K562 (cell line): ENCODE results near the gene NKD1. TPM values are rescaled to one million over a fixed set of nuclear protein-coding genes. Genes with fewer than 3 reads are reported as not detected.

Experiments
- ATAC-seq: fragments of 200-7000 bp; cut with Tn5 transposase; 3 replicates; pipeline ENCODE4 v1.9.1; 2020; ENCODE audit warnings: moderate library complexity
- BruUV-seq: library from RNA; stranded (reverse); fragments of 400-500 nt; replicated peaks from 2 replicates; lab custom pipeline; 2021; lab: Mats Ljungman, UMichigan
- CTCF ChIA-PET: fragments of 300-600 bp; formaldehyde crosslinking; extraction: SDS; loops from one replicate; lab custom pipeline; 2021; ENCODE audit warnings: low intra/inter-chr PET ratio; lab: Yijun Ruan, JAX
- POLR2A ChIA-PET: fragments of 300-600, 350-650 bp; sonication (Branson Sonifier 250); formaldehyde crosslinking; extraction: SDS; loops from one replicate; lab custom pipeline; 2021; ENCODE audit warnings: antibody characterized with exemption, inconsistent platforms; lab: Yijun Ruan, JAX
- DNase-seq, 4 experiments: peaks; one replicate each; pipeline versions ENCODE4 v3.0.0 to v3.0.0-alpha.2; 2011 to 2018; ENCODE audit warnings: low spot score in 3 of 4, mixed read lengths in 3 of 4; ENCODE audit errors: extremely low read depth in 1 of 4
- FAIRE-seq: peaks from 2 replicates; lab custom pipeline; 2011; peaks lifted over from hg19 to GRCh38; lab: Jason Lieb, UNC
- H2AFZ ChIP-seq: 2 replicates; pipeline ENCODE4 v1.6.0; 2011; ENCODE audit warnings: low read depth, low read length, control low read depth, inconsistent platforms
- H3K27ac ChIP-seq: fragments of 200-600 bp; 3 replicates; pipeline ENCODE4 v1.8.0; 2011; ENCODE audit warnings: low read depth, mild to moderate bottlenecking, control low read depth, inconsistent platforms, low read length, moderate library complexity, mixed read lengths; ENCODE audit errors: extremely low read depth
- H3K27me3 ChIP-seq, 2 experiments: fragments of 300-600 bp in 1 of 2; 2 replicates in 1 of 2; 3 replicates in 1 of 2; pipeline versions ENCODE4 v1.6.0 to v1.8.0; 2011; ENCODE audit warnings: inconsistent platforms in 2 of 2, low read length in 2 of 2, mild to moderate bottlenecking in 1 of 2, mixed read lengths in 1 of 2, moderate library complexity in 1 of 2; ENCODE audit not compliant: control insufficient read depth in 2 of 2, insufficient read depth in 2 of 2
- H3K36me3 ChIP-seq: fragments of 300-600 bp; 3 replicates; pipeline ENCODE4 v1.8.0; 2011; ENCODE audit warnings: mild to moderate bottlenecking, low read length, inconsistent platforms; ENCODE audit not compliant: control insufficient read depth, insufficient read depth
- H3K4me1 ChIP-seq, 2 experiments: fragments of 200-600 bp in 1 of 2; replicated peaks in 1 of 2; 2 replicates in 1 of 2; 3 replicates in 1 of 2; pipeline versions ENCODE4 v1.5.1 to v1.8.0; 2011; ENCODE audit warnings: inconsistent platforms in 2 of 2, low read length in 2 of 2, mild to moderate bottlenecking in 1 of 2, mixed read lengths in 1 of 2, moderate library complexity in 1 of 2; ENCODE audit not compliant: control insufficient read depth in 2 of 2, insufficient read depth in 2 of 2
- H3K4me2 ChIP-seq: 2 replicates; pipeline ENCODE4 v1.6.1; 2011; ENCODE audit warnings: low read length, control low read depth, inconsistent platforms, mixed read lengths; ENCODE audit not compliant: insufficient read depth
- H3K4me3 ChIP-seq: fragments of 200-600 bp; sonication (generic), shearing (Covaris generic); 2 replicates; pipeline ENCODE4 v1.5.1; 2016; ENCODE audit warnings: control low read depth, inconsistent platforms
- H3K79me2 ChIP-seq: fragments of 200-600 bp; 3 replicates; pipeline ENCODE4 v1.8.0; 2011; ENCODE audit warnings: low read length, inconsistent platforms; ENCODE audit not compliant: control insufficient read depth, insufficient read depth
- H3K9ac ChIP-seq, 2 experiments: 2 replicates each; pipeline versions ENCODE4 v1.6.0 to v1.6.1; 2011; ENCODE audit warnings: low read depth in 2 of 2, low read length in 2 of 2, control low read depth in 1 of 2, inconsistent platforms in 1 of 2, mild to moderate bottlenecking in 1 of 2, mixed read lengths in 1 of 2; ENCODE audit not compliant: insufficient read depth in 1 of 2
- H3K9me1 ChIP-seq: one replicate; pipeline ENCODE4 v1.6.0; 2011; ENCODE audit warnings: inconsistent platforms, mild to moderate bottlenecking, low read length, moderate library complexity; ENCODE audit not compliant: control insufficient read depth, insufficient read depth
- H3K9me3 ChIP-seq: replicated peaks from 2 replicates; pipeline ENCODE4 v1.5.1; 2011; ENCODE audit warnings: low read depth, low read length, inconsistent platforms; ENCODE audit not compliant: control insufficient read depth, insufficient read depth
- H4K20me1 ChIP-seq: replicated peaks from 2 replicates; pipeline ENCODE4 v1.6.1; 2011; ENCODE audit warnings: low read length, inconsistent platforms, mixed read lengths; ENCODE audit not compliant: control insufficient read depth, insufficient read depth
- FOS ChIP-seq: IDR thresholded peaks from 3 replicates; pipeline ENCODE4 v1.6.1; 2011; ENCODE audit not compliant: insufficient read length; ENCODE audit errors: extremely low read depth
- HDAC1 ChIP-seq, 2 experiments: fragments of 450-650 bp; IDR thresholded peaks; 2 replicates each; pipeline ENCODE4 v1.6.1; 2016 to 2017; ENCODE audit warnings: inconsistent platforms in 1 of 2, mild to moderate bottlenecking in 1 of 2, moderate library complexity in 1 of 2
- MECOM ChIP-seq: fragments of 250-450 bp; sonication (Bioruptor Pico); IDR thresholded peaks from 2 replicates; pipeline ENCODE4 v1.8.0; 2022; ENCODE audit warnings: inconsistent platforms
- MTF1 ChIP-seq: fragments of 250-450 bp; sonication (Bioruptor Pico); IDR thresholded peaks from 2 replicates; pipeline ENCODE4 v1.9.0; 2021; ENCODE audit warnings: moderate library complexity, mild to moderate bottlenecking, inconsistent platforms, borderline replicate concordance
- NCOA4 ChIP-seq: fragments of 450-650 bp; IDR thresholded peaks from 2 replicates; pipeline ENCODE4 v1.6.1; 2018; ENCODE audit warnings: mild to moderate bottlenecking; ENCODE audit not compliant: partially characterized antibody
- POLR2H ChIP-seq: IDR thresholded peaks from 2 replicates; pipeline ENCODE4 v1.6.1; 2016; ENCODE audit warnings: missing genetic modification characterization, low read depth, mild to moderate bottlenecking, control low read depth, missing compliant biosample characterization, moderate library complexity
- RAD21 ChIP-seq, 2 experiments: fragments of 250-450 bp in 1 of 2; fragments of 450-650 bp in 1 of 2; sonication (Bioruptor Pico) in 1 of 2; formaldehyde crosslinking in 1 of 2; IDR thresholded peaks in 1 of 2; conservative IDR thresholded peaks in 1 of 2; 2 replicates each; pipeline versions ENCODE4 v1.4.0 to v1.8.0; 2020 to 2022; ENCODE audit warnings: mild to moderate bottlenecking in 2 of 2, moderate library complexity in 1 of 2
- THRAP3 ChIP-seq: fragments of 450-650 bp; IDR thresholded peaks from 2 replicates; pipeline ENCODE4 v1.6.1; 2016; ENCODE audit warnings: mild to moderate bottlenecking, inconsistent platforms, borderline replicate concordance
- TRIM28 ChIP-seq: fragments of 450-650 bp; IDR thresholded peaks from 2 replicates; pipeline ENCODE4 v1.6.1; 2017
- XRCC3 ChIP-seq: fragments of 450-650 bp; IDR thresholded peaks from 2 replicates; pipeline ENCODE4 v1.6.1; 2017; ENCODE audit warnings: mild to moderate bottlenecking, moderate library complexity
- WGBS: fragments of 100-300 bp; shearing (Covaris generic); methylation state at CpG from one replicate; pipeline ENCODE4 v1.1.6; 2016; ENCODE audit warnings: low coverage, mixed read lengths; ENCODE audit not compliant: insufficient coverage; ENCODE audit errors: missing lambda C conversion rate; 5-methylcytosine and 5-hydroxymethylcytosine counted together
- in situ Hi-C: fragments of 300-500 bp; cut with MboI; formaldehyde crosslinking; loops from 4 replicates; pipeline ENCODE4 v1.15.0; 2018; ENCODE audit warnings: inconsistent platforms, mixed read lengths
- intact Hi-C: fragments of 100-400 bp; cut with micrococcal nuclease; formaldehyde crosslinking; loops from 2 replicates; pipeline ENCODE4 v1.14.2; 2022
- polyA plus RNA-seq, 8 experiments: library from polyadenylated mRNA; depleted of rRNA in 4 of 8; stranded (reverse) in 5 of 8; unstranded in 3 of 8; fragments of >200 nt; fragmentation: Nextera tagmentation in 2 of 8; fragmentation: Illumina TruSeq in 1 of 8; extraction: Ambion mirVana in 2 of 8; extraction: Trizol in 1 of 8; gene quantifications; 2 replicates each; pipeline versions ENCODE4 v1.2.1 to v1.2.3, GENCODE V29; 2011 to 2014; ENCODE audit warnings: inconsistent platforms in 1 of 8, missing spikeins in 1 of 8
- total RNA-seq, 7 experiments: library from RNA; depleted of rRNA in 6 of 7; stranded (reverse); fragments of >200 nt in 6 of 7; fragmentation: Illumina TruSeq in 2 of 7; extraction: Trizol in 2 of 7; gene quantifications; 2 replicates each; pipeline versions ENCODE4 v1.2.1 to v1.2.3, GENCODE V29; 2011 to 2021; ENCODE audit warnings: low replicate concordance in 1 of 7
- TF ChIP-seq, protein P1 (sequence below): sonication (generic); formaldehyde crosslinking; IDR thresholded peaks from 2 replicates; pipeline ENCODE4 v1.8.0; 2022; ENCODE audit warnings: mild to moderate bottlenecking, missing genetic modification reagents
- TF ChIP-seq, protein P2 (sequence below): fragments of 450-650 bp; IDR thresholded peaks from 2 replicates; pipeline ENCODE4 v1.6.1; 2016
- TF ChIP-seq, protein P3 (sequence below): sonication (generic); formaldehyde crosslinking; IDR thresholded peaks from 2 replicates; pipeline ENCODE4 v1.4.0; 2020; ENCODE audit warnings: mild to moderate bottlenecking, missing genetic modification reagents
- TF ChIP-seq, protein P4 (sequence below): sonication (generic); formaldehyde crosslinking; IDR thresholded peaks from 2 replicates; pipeline ENCODE4 v1.9.0; 2022; ENCODE audit warnings: mild to moderate bottlenecking, missing genetic modification reagents

The NKD1 gene
- total and polyA plus RNA-seq, 9 of the 15 experiments (the other 6 are each of a cell fraction or from before 2014, with no cell fraction given): under 0.01 to 0.24 (median 0.04) TPM; not detected in 2

DNA sequence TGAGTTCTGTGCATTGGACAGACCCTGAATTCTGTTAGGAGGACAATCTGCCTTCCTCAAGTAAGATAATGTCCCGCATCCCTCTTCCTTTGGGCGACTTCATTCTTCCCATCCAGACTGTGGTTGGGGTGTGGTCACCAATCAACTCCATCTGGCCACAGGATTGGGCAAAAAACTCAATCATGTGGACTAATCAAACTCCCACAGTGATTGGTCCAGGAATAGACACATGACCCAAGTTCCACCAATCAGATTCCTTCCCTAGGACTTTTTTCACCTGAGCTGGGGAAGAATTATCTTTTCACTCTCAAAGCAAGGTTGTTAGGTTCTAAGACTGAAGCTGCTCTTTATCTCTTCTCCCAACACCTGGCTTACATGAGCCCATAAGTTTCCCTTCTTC is 13.2 kb upstream of the NKD1 start:
- FAIRE-seq (no peak), DNase-seq (peak in 3 of 4 experiments; percentile 35 to 43 (median 37)), ATAC-seq (no peak)
- Histone ChIP-seq H2AFZ (no peak overlapping the region), H3K79me2 (no peaks in the 10 kb centered on the region), H3K9me1 (no peaks in the 10 kb centered on the region), H3K27me3 (peaks cover 3 to 10% of the 10 kb centered on the region in 2 experiments; a peak in 2 of 5 replicates), H3K4me3 (no peak overlapping the region), H3K4me1 (no peaks in the 10 kb centered on the region; a peak in 1 of 5 replicates), H3K9ac (no peak overlapping the region), H3K4me2 (no peak overlapping the region), H3K27ac (no peak overlapping the region), H3K36me3 (no peaks in the 10 kb centered on the region), H4K20me1 (no peaks in the 10 kb centered on the region), H3K9me3 (no peaks in the 10 kb centered on the region)
- ChIA-PET POLR2A (interaction anchor here (0.6 kb wide), 1 partner anchor 132 kb away, joined by 3 read pairs; no protein-coding TSS in a partner anchor), CTCF (no interaction called here)
- in situ Hi-C loops: no loop called here
- TF ChIP-seq TRIM28: no peak
- TF ChIP-seq, protein P1, sequence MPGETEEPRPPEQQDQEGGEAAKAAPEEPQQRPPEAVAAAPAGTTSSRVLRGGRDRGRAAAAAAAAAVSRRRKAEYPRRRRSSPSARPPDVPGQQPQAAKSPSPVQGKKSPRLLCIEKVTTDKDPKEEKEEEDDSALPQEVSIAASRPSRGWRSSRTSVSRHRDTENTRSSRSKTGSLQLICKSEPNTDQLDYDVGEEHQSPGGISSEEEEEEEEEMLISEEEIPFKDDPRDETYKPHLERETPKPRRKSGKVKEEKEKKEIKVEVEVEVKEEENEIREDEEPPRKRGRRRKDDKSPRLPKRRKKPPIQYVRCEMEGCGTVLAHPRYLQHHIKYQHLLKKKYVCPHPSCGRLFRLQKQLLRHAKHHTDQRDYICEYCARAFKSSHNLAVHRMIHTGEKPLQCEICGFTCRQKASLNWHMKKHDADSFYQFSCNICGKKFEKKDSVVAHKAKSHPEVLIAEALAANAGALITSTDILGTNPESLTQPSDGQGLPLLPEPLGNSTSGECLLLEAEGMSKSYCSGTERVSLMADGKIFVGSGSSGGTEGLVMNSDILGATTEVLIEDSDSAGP (CRISPR knock-in tag): no peak
- no peak for TF ChIP-seq POLR2H
- TF ChIP-seq MTF1 (CRISPR knock-in tag): no peak
- no peak for TF ChIP-seq XRCC3
- no peak for TF ChIP-seq RAD21 (CRISPR knock-in tag; conservative IDR thresholded peaks at IDR 0.05 in 1 of 2, IDR thresholded peaks at IDR 0.05 in 1 of 2)
- TF ChIP-seq NCOA4: no peak
- TF ChIP-seq FOS: no peak
- no peak for TF ChIP-seq MECOM (CRISPR knock-in tag)
- TF ChIP-seq, protein P2, sequence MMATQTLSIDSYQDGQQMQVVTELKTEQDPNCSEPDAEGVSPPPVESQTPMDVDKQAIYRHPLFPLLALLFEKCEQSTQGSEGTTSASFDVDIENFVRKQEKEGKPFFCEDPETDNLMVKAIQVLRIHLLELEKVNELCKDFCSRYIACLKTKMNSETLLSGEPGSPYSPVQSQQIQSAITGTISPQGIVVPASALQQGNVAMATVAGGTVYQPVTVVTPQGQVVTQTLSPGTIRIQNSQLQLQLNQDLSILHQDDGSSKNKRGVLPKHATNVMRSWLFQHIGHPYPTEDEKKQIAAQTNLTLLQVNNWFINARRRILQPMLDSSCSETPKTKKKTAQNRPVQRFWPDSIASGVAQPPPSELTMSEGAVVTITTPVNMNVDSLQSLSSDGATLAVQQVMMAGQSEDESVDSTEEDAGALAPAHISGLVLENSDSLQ: no peak
- TF ChIP-seq, protein P3, sequence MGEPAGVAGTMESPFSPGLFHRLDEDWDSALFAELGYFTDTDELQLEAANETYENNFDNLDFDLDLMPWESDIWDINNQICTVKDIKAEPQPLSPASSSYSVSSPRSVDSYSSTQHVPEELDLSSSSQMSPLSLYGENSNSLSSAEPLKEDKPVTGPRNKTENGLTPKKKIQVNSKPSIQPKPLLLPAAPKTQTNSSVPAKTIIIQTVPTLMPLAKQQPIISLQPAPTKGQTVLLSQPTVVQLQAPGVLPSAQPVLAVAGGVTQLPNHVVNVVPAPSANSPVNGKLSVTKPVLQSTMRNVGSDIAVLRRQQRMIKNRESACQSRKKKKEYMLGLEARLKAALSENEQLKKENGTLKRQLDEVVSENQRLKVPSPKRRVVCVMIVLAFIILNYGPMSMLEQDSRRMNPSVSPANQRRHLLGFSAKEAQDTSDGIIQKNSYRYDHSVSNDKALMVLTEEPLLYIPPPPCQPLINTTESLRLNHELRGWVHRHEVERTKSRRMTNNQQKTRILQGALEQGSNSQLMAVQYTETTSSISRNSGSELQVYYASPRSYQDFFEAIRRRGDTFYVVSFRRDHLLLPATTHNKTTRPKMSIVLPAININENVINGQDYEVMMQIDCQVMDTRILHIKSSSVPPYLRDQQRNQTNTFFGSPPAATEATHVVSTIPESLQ (CRISPR knock-in tag): no peak
- no peak for TF ChIP-seq HDAC1 (IDR thresholded peaks at IDR 0.05)
- TF ChIP-seq, protein P4, sequence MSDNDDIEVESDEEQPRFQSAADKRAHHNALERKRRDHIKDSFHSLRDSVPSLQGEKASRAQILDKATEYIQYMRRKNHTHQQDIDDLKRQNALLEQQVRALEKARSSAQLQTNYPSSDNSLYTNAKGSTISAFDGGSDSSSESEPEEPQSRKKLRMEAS (CRISPR knock-in tag): no peak
- no peak for TF ChIP-seq THRAP3
- intact Hi-C loops: no loop called here
- 0% methylated on average over 2 of the region's 2 CpGs for WGBS
- BruUV-seq: no TSS peak
